Fibroblast of lung (primary cell): Measurements from ENCODE around the gene CCDC57. TPM values are rescaled to one million over a fixed set of nuclear protein-coding genes. Genes with fewer than 3 reads are reported as not detected.
A peak's percentile ranks its signal among the peaks of the same experiment; 100 is the strongest.

Source experiments
- DNase-seq, 2 donors: peaks; one replicate each; pipeline versions ENCODE4 v3.0.0 to v3.0.0-alpha.2; 2010; ENCODE audit warnings: low read depth in 2 of 2
- H2AFZ ChIP-seq: 2 replicates; pipeline ENCODE4 v1.5.1; 2012; ENCODE audit warnings: low read length, control low read depth, inconsistent platforms
- H3K27ac ChIP-seq: 2 replicates; pipeline ENCODE4 v1.5.1; 2011; ENCODE audit warnings: low read length, control low read depth; ENCODE audit not compliant: insufficient read depth
- H3K27me3 ChIP-seq: 2 replicates; pipeline ENCODE4 v1.5.1; 2011; ENCODE audit warnings: mild to moderate bottlenecking, low read length; ENCODE audit not compliant: control insufficient read depth, insufficient read depth
- H3K36me3 ChIP-seq: 2 replicates; pipeline ENCODE4 v1.5.1; 2011; ENCODE audit warnings: low read length; ENCODE audit not compliant: control insufficient read depth, insufficient read depth
- H3K4me1 ChIP-seq: 2 replicates; pipeline ENCODE4 v1.5.1; 2011; ENCODE audit warnings: low read length; ENCODE audit not compliant: control insufficient read depth, insufficient read depth; ENCODE audit errors: extremely low read depth
- H3K4me2 ChIP-seq: 2 replicates; pipeline ENCODE4 v1.5.1; 2011; ENCODE audit warnings: low read length, control low read depth; ENCODE audit not compliant: insufficient read depth; ENCODE audit errors: extremely low read depth
- H3K4me3 ChIP-seq, 4 experiments: fragments of 200-600 bp in 1 of 4; sonication (generic) in 1 of 4; replicated peaks in 1 of 4; 2 replicates each; pipeline ENCODE4 v1.5.1; 2011 to 2016; ENCODE audit warnings: low read length in 4 of 4, low read depth in 3 of 4, mild to moderate bottlenecking in 3 of 4, control low read depth in 2 of 4, inconsistent platforms in 1 of 4, mixed read lengths in 1 of 4; ENCODE audit not compliant: insufficient read depth in 1 of 4; ENCODE audit errors: control extremely low read depth in 1 of 4
- H3K79me2 ChIP-seq: 2 replicates; pipeline ENCODE4 v1.5.1; 2012; ENCODE audit warnings: mild to moderate bottlenecking, low read length, inconsistent platforms; ENCODE audit not compliant: control insufficient read depth, insufficient read depth
- H3K9ac ChIP-seq: 2 replicates; pipeline ENCODE4 v1.5.1; 2011; ENCODE audit warnings: mild to moderate bottlenecking, low read length, control low read depth; ENCODE audit not compliant: insufficient read depth
- H3K9me3 ChIP-seq: 2 replicates; pipeline ENCODE4 v1.5.1; 2012; ENCODE audit warnings: low read depth, low read length; ENCODE audit not compliant: control insufficient read depth, insufficient read depth
- H4K20me1 ChIP-seq: 2 replicates; pipeline ENCODE4 v1.5.1; 2011; ENCODE audit warnings: low read length; ENCODE audit not compliant: control insufficient read depth, insufficient read depth; ENCODE audit errors: extremely low read depth
- CTCF ChIP-seq, 2 donors: IDR thresholded peaks in 1 of 2; conservative IDR thresholded peaks in 1 of 2; 1 replicate in 1 of 2; 2 replicates in 1 of 2; pipeline ENCODE4 v1.5.1; 2011 to 2012; ENCODE audit warnings: low read length in 2 of 2, control low read depth in 1 of 2, inconsistent platforms in 1 of 2, low read depth in 1 of 2, mild to moderate bottlenecking in 1 of 2
- EZH2 ChIP-seq: IDR thresholded peaks from 2 replicates; pipeline ENCODE4 v1.5.1; 2012; ENCODE audit warnings: low read length, control low read depth, mild to moderate bottlenecking; ENCODE audit errors: missing control alignments
- polyA plus RNA-seq, 2 donors: library from polyadenylated mRNA; depleted of rRNA in 1 of 2; stranded (reverse) in 1 of 2; unstranded in 1 of 2; fragments of >200 nt; gene quantifications; 2 replicates each; pipeline ENCODE4 v1.2.1, GENCODE V29; 2011 to 2012; ENCODE audit warnings: missing spikeins in 1 of 2
- total RNA-seq: library from RNA; depleted of rRNA; stranded (reverse); fragments of >200 nt; gene quantifications from 2 replicates; pipeline ENCODE4 v1.2.1, GENCODE V29; 2014

CCDC57 gene
- total and polyA plus RNA-seq, 2 donors (not counting 1 experiment from before 2014, with no cell fraction given), result 7.1 to 10.1 TPM

DNA sequence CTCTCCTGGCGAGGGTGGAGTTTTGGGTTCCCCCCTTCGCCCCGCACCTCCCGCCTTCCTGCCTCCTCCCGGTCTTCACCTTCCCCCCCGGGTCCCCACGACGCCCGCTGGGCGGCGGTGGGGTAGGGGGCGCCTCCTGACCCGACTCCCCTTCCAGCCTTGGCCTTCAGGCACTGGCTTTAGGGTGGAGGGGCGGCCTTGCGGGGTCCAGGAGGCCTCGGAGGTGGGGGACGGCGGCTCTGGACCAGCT is 18.6 kb upstream of the CCDC57 start:
- H3K4me1 ChIP-seq, result peaks cover 20% of the 10 kb centered on the region
- no peaks in the 10 kb centered on the region for H3K9me3 ChIP-seq
- peaks cover 11% of the 10 kb centered on the region for H3K36me3 ChIP-seq
- H3K27me3 ChIP-seq, result no peaks in the 10 kb centered on the region
- DNase-seq, result no peak
- peak overlapping the region; percentile 69 for H3K27ac ChIP-seq
- TF ChIP-seq EZH2, result no peak
- no peak for TF ChIP-seq CTCF (conservative IDR thresholded peaks at IDR 0.05 in 1 of 2, IDR thresholded peaks at IDR 0.05 in 1 of 2; ENCODE audit: low read depth in 1 of 2, low read length in 2 of 2)
- no peaks in the 10 kb centered on the region for H4K20me1 ChIP-seq
- H3K4me2 ChIP-seq, result peak overlapping the region; percentile 94
- H3K9ac ChIP-seq, result peak overlapping the region; percentile 58
- peaks cover 66% of the 10 kb centered on the region for H3K79me2 ChIP-seq
- no peak overlapping the region for H2AFZ ChIP-seq
- H3K4me3 ChIP-seq, result peak overlapping the region; percentile 49 to 77 (median 71)

DNA sequence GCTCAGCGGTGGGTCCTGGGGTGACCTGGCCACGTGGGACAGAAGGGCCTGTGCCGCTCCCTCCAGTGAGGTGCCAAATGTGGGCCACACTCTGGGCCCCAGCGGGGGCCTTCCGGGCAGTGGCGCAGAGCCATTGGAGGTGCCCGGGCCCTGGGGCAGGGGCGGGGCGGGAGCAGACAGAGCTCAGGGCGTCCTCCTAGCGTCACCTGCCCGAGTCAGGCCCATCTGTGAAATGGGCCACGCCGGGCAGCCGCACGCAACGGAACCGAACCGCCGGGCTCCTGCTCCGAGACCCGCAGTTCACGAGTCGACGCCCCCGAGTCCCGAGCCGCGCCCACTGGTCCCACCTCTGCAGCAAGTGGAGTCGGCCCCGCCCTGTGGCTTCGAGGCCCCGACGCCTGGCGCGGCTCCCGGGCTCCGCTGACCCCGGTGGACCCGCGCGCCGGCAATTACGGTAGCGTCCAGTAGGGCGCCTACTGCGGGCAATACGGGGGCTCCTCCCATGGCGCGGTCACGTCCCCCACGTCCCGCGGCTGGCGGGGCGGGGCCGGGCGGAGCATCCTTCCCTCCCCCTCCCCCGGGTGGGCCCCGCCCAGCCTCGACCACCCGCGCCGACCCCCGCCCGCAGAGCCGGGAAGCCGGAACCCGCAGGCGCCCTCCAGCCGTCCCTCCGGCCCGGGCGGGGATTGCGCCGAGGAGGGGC is 18.1 kb upstream of the CCDC57 start:
- Histone ChIP-seq H3K9me3 (no peaks in the 10 kb centered on the region), H3K79me2 (peaks cover 61% of the 10 kb centered on the region), H3K27ac (no peak overlapping the region), H3K4me2 (peak overlapping the region; percentile 77), H3K4me3 (peak overlapping the region; percentile 68 to 77 (median 75)), H4K20me1 (no peaks in the 10 kb centered on the region), H3K9ac (peak overlapping the region; percentile 58), H3K27me3 (no peaks in the 10 kb centered on the region), H3K4me1 (peaks cover 15% of the 10 kb centered on the region), H3K36me3 (peaks cover 7% of the 10 kb centered on the region), H2AFZ (no peak overlapping the region)
- peak; percentile 28 to 29 for TF ChIP-seq CTCF (conservative IDR thresholded peaks at IDR 0.05 in 1 of 2, IDR thresholded peaks at IDR 0.05 in 1 of 2; ENCODE audit: low read depth in 1 of 2, low read length in 2 of 2)
- TF ChIP-seq EZH2, result no peak
- peak; percentile 79 to 90 for DNase-seq

- Histone ChIP-seq H3K9me3 (no peaks in the 10 kb centered on the region), H3K9ac (peak overlapping the region; percentile 79), H3K4me1 (peaks cover 14% of the 10 kb centered on the region), H3K4me2 (peak overlapping the region; percentile 77), H3K27me3 (no peaks in the 10 kb centered on the region), H4K20me1 (no peaks in the 10 kb centered on the region), H3K36me3 (peaks cover 6% of the 10 kb centered on the region), H3K79me2 (peaks cover 53% of the 10 kb centered on the region), H3K27ac (peak overlapping the region; percentile 63), H2AFZ (no peak overlapping the region), H3K4me3 (peak overlapping the region; percentile 68 to 77 (median 72))
- peak in 1 of 2 donors; percentile 22 for DNase-seq
- TF ChIP-seq CTCF (conservative IDR thresholded peaks at IDR 0.05 in 1 of 2, IDR thresholded peaks at IDR 0.05 in 1 of 2; ENCODE audit: low read depth in 1 of 2, low read length in 2 of 2) (no peak), EZH2 (no peak)
Measured at GRCh38 chr17:82229698-82230608, 17.3 kb upstream of the CCDC57 start.
